Inflammatory macrophage treated with lipopolysaccharide for 1 hour (primary cell): ENCODE data around the gene MDGA2.
"Not testable (repeated sequence)": the region's sequence is repeated elsewhere in the genome, so short reads cannot be mapped to it uniquely, and the experiment has no call there.

Source experiments
- DNase-seq, 2 donors: peaks; one replicate each; pipeline ENCODE4 v3.0.0-alpha.2; 2020 to 2022

MDGA2 gene

GRCh38 chr14:47675466-47676314 is at the start of gene MDGA2:
Gene MDGA2, minus strand, starts transcription at chr14:47675605.
- DNase-seq, result no peak

DNA sequence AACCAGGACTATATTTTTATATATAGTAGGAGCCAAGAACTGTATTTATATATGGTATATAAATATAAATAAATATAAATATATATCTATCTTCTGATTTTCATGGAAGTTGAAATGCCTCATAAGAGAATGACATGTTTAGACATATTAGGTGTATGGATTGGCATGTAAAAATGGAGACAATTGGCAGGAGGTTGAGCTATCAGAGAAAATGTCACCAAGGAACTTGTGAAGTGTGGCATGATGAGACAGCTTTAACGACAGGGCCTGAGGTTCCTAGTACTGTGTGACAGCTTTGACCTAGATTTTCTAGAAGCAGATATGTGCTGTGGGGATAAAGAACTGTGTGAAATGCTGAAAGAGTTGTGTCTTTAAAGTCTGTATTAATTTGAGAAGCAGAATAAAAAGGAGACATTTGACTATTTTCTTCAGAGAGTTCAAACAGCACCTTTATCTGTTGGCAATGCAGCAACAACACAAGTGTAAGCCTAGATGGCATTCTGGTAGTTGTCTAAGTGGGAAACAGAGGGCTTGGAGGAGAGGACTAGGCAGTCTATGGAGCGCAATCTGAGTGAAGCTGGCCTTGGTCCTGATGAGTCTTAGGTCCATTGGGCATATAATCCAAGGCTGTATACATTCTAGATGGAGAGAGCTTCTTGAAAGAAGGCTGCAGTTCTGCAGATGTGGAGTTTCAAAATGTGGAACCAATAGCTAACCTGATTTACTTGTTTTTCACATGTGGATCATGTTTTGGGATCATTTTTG is 47.7 kb upstream of the MDGA2 start:
- DNase-seq, result no peak

DNA sequence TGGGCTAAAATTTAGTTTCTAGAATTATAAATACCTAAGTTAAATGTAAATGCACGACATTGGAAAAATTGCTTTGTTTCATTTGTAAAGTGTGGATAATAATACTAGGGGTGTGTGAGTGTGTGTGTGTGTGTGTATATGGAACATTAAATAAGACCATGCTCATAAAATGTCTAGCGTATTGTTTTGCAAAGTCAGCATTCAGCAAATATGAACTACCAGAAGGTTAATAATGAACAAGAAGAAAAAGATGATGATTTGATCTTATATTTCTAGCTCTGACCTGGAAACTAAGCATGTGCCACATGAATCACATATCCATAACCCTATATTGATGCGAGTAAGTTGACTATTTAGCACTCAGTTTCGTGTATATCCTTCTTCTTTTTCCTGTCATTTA is 44.9 kb upstream of the MDGA2 start:
- no peak for DNase-seq

GRCh38 chr14:47715330-47715729 is 39.9 kb upstream of the MDGA2 start:
- no peak for DNase-seq

DNA sequence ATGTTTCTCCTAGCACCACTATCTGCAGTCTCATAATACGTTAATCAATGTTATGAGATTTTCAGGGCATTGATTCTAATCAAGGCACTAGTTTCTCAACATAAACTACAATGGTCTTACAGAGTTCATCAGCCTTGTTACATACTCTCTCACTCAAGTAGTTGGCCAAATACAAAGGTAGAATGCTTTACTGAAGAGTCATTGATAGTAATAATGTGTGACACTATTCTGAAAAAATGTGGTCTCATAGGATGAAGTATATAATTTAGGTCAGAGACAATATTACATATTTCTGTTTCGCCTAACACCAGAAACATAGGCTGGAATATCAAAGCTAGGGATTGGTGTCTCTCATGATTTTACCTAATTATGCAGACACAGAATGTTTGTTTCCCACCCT is 35.2 kb upstream of the MDGA2 start:
- no peak for DNase-seq

- DNase-seq, result no peak
These were observed 30.3 kb upstream of the MDGA2 start for GRCh38 chr14:47705683-47706082.

- DNase-seq, result no peak
These were observed 16.4 kb upstream of the MDGA2 start for GRCh38 chr14:47691829-47692228.

- DNase-seq, result no peak
These were observed 3.6 kb upstream of the MDGA2 start for GRCh38 chr14:47678993-47679392.

DNA sequence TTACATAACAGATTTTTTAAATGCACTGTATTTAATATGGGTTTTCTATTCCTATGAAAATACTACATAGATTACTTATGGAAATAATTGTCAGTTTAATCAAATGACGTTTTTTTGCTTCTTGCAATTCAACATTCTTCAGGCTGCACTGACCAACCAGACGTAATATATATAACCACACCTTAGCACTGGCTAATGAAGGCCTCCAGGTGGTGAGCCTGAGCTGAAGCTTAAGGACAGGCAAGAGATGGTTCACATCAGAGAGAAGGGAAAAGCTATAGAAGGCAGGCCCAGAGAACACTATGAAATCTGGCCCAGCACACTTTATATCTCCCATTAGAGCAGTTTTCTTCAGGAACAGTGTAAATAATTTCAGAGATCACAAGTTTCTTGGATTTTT is 2.8 kb upstream of the MDGA2 start:
- DNase-seq, result no peak

- no peak for DNase-seq
These were observed 861 bp upstream of the MDGA2 start for GRCh38 chr14:47676315-47676617.

DNA sequence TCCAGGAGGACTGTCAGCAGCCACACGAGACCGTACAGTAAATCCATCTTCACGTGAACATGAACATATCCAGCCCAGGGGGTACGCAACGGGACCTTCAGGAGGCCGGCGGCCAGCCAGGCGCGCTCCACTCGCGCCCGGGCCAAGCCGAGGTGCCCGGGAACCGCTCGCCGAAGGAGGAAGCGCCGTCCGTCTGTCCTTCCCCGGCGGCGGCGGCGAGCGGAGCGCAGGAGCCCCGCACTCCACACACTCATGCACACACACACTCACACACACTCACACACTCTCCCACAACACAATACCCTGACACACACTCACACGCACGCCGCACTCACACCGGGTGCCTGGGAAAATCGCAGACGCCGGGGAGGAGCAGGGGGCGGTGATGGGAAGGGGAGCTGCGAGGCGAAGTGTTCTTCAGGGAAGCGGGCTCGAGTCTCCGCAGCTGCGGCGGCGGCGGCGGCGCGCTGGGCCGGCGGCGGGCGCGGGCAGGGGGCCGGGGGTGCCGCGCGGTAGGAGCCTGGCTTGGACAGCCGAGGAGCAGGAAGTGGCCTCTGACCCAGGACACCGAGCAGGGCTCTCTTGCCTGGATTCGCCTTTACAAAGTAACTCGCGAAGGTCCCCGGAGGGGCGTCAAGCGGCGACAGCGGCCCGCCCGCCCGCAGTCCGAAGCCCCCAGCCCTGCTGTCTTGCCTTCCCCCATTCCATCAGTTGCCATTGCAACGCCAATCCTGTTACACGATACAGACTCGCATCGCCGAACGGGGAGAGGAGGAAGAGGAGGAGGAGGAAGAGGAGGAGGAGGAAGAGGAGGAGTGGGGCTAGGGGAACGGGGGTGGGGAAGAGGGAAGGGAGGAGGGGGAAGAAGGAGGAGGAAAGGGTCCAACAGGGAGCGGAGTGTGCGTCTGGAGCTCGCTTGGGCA is 601 bp downstream of the MDGA2 start:
- no peak for DNase-seq

DNA sequence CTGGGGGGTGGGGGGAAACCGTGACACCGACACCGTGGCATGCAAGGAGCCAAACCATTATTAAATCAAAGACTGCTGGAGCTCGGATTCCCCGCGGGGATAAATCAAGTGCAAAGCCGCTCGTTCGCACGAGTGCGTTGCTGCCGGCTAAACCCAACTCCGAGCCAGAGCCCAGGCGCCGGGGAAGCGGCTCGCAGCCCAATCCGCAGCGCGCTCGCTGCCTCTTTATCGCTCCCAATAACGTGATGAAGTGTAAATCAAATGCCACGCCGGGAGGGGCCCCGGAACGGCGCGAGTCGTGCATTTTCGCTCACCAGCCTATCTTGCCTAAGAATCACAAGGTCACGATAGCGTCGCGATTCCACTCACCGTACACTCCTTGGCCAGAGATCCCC is 1.3 kb downstream of the MDGA2 start:
- DNase-seq, result no peak

DNA sequence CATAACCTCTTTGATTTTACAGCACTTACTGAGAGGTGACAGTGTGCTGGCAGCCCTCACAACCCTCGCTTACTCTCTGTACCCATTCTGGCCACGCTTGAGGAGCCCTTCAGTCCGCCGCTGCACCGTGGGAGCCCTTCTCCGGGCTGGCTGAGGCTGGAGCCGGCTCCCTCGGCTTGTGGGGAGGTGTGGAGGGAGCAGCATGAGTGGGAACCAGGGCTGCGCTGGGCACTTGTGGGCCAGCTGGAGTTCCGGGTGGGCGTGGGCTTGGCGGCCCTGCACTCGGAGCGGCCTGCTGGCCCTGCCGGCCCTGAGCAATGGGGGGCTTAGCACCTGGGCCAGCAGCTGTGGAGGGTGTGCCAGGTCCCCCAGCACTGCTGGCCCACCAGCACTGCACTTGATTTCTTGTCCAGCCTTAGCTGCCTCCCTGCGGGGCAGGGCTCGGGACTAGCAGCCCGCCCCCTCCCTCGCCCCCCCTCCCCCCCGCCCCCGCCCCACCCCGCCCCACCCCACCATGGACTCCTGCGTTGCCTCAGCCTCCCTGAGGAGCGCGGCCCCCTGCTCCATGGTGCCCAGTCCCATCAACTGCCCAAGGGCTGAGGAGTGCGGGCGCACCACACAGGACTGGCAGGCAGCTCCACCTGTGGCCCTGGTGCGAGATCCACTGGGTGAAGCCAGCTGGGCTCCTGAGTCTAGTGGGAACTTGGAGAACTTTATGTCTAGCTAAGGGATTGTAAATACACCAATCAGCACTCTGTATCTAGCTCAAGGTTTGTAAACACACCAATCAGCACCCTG is 9.9 kb downstream of the MDGA2 start:
- DNase-seq, result no peak

GRCh38 chr14:47662466-47662865 is 12.9 kb downstream of the MDGA2 start:
- DNase-seq, result no peak

- no peak for DNase-seq
These were observed 15.2 kb downstream of the MDGA2 start for GRCh38 chr14:47660158-47660557.

DNA sequence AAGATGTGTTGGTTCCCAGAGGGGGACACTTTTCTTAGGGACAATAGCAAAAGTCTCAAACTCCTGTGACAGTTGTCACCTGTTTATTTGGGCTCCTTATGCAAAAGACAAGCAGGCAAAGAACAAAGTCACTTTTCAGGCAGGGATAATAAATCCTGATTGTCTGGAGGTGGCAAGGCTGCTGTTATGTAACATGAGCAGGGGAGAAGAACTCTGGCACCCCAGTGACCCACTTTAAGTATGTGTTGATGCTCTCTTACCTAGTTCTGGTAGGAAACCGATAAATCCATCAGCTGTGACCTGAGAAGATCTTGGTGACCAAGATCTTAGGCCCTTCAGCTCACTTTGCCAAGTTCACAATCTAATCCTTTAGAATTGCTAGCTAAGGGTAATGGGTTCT is 17.4 kb downstream of the MDGA2 start:
- no peak for DNase-seq

DNA sequence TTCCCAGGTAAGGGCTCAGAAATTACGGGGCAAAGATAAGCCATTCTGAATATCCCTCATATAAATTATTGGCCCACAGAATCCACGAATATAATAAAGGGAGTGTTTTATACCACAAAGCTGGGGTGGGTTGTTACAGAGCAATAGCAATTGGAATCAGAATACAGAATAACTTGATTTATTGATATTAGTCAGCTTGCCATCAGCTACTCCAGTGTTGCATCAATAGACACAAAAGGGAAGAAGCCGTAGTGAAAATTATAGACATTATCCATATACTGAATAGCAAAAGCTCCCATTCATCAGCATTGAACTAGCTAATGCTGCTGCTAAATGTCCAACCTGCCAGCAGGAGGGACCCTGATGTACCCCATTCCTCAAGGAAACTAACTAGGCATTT is 18.3 kb downstream of the MDGA2 start:
- DNase-seq, result no peak

DNA sequence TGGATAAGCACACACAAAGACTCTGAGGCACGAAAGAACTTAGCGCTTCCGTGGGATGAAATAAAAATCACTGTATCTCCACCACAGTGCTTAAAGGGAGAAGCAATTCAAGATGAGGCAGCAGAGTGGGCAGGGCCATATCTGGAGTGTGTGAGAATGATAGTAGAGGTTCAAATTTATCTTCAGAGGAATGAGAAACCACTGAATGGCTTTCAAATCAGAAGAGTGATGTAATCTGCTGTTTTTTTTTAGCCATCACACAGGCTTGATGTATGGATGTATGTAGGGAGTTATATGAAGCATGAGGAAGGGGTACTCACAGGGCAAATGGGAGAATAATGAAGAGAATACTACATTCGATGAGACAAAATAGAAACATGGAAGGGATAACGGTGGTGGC is 24.1 kb downstream of the MDGA2 start:
- DNase-seq, result no peak

DNA sequence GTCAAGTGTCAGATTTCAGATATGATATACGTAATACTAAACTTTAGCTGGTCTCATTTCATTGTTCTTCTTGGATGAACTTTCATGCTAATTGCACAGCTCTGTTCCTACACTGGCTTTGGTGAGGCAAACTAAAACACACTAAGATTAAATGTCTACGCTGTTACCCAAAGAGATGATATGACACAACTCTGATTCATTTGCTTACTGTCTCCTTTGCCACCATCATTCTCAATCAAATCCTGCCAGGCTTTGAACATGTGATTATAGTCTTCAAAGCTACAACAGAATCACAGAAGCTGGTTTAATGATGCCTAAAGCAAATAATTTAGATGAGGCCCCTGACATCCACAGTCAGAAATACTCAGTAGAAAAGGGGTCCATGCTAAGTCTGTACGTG is 37.7 kb downstream of the MDGA2 start:
- no peak for DNase-seq

- no peak for DNase-seq
These were observed 49.0 kb downstream of the MDGA2 start for GRCh38 chr14:47626151-47627035.

GRCh38 chr14:47624126-47624525 is 51.3 kb downstream of the MDGA2 start:
- not testable (repeated sequence) for DNase-seq

- DNase-seq, result no peak
These were observed 56.0 kb downstream of the MDGA2 start for GRCh38 chr14:47619392-47619791.
